HG02623 (cell line): Measurements from ENCODE around the gene DCDC1.

Source experiments
- ATAC-seq: cut with Tn5 transposase; IDR thresholded peaks from one replicate; pipeline ENCODE4 v1.9.1; 2021; ENCODE audit warnings: moderate library complexity; ENCODE audit not compliant: unreplicated experiment

The DCDC1 gene

DNA sequence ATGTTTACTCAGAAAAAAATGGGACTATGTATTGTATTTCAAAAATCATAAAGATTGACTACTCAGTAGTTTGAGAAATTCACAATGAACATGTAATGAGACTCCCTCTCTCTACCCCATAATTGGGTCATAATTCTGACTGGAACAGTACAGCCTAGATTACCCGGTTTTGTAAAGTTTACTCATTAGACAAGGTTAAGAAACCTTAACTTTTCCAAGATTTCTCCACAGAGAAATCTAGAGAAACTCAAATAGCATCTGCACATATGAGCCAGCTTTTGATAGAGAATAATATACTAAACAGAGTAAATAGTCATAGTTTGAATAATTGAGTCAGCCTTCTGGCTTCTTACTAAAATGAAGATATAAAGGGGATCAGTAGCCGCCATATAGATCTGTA lies 452.3 kb downstream of the DCDC1 start:
- no peak for ATAC-seq

DNA sequence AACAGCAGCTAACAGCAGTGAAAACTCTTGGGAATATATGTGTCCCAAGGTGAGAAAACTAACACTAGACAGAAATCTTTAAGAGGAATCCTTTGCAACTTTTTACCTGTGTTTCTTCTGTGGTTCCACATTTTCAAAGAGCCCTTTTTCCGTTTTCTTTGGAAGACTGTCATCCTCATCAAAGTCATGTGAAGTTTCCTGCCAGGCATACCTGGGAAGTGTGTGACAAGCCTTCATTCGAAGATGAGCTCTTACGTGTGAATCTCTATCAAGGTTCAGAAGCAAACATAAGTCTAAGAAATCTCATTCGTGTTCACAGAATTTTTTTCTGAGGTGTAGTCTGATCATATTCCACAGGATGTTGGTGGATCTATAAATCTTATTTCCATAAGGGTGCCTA lies 452.8 kb downstream of the DCDC1 start:
- ATAC-seq: no peak

DNA sequence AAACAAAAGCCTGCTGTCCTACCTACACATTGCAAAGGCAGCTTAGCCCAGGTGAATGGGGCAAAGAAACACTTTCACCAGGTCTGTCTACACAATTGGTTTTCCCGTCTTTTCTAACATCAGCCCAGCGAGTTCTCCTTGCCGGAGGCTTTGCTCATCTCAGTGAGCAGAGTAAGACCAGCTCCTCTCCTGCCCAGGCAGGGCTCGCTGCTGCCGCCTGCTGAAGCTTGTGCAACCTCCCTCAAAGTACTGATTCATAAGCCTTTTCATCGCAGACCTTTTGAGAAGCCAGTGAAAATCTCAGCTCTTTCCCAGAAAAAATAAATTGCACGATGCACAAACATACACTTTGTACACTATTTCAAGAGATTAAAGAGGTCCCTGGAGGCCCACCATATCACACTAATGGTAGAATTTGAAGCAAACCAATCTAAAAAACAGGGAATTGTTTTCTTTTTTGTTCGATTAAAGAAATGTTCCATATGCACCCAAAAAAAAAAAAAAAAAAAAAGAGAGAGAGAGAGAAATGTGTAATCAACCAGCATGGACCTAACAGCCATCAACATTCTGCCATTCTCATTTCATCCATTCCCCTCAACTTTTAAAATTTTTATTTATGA lies 455.3 kb downstream of the DCDC1 start:
- ATAC-seq: no peak

DNA sequence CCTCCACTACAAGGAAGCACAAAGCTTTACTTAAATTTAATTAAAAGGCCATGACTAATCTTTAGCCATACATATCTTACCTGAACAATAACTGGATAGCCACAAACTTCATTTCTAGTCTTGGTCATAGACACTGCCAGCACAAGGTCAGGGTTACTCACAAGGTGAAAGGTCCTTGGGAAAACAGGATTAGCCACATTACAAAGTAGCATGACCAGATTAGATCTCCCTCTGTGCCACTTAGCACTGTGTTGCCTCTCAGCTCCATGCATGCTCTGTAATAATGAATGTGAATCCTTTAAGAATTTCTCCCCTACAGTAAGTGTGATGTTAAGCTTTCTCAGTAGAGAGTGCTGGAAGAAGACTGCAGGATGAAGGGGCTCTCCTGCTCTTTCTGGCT lies 458.3 kb downstream of the DCDC1 start:
- ATAC-seq: no peak

DNA sequence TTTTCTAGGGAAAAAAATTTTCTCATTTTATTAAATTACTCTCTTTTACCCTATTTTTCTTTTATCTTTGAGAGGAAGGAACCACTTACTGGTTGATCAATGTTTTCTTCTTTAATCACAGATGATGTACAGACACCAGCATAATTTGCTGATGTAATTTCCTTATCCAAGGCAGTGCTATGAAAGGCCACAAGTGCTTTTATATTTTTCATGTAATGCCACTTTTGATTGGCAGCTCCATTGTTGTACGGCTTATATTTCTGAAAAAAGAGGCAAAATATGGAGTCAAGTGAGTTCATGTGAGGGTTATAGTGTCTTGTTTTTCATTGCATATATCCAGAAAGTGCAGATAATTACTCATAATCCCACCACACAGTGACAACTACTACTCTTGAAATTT lies 460.7 kb downstream of the DCDC1 start:
- ATAC-seq: no peak

DNA sequence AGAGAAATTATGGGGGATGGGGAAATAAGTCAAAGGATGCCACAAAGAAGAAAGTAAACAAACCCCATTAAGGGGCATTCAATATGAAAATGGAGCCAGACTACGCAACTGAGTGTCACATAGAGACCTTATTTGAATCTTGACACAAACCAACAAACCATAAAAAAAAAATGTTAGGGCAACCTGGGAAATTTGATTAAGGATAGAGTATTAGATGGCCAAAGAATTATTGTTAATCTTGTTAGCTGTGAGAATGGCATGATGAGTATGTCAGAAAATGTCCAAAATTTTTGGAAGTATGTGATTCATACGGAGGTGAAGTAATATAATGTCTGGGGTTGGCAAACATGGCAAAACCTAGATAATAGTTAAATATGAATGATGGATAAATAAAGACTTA lies 461.3 kb downstream of the DCDC1 start:
- no peak for ATAC-seq

DNA sequence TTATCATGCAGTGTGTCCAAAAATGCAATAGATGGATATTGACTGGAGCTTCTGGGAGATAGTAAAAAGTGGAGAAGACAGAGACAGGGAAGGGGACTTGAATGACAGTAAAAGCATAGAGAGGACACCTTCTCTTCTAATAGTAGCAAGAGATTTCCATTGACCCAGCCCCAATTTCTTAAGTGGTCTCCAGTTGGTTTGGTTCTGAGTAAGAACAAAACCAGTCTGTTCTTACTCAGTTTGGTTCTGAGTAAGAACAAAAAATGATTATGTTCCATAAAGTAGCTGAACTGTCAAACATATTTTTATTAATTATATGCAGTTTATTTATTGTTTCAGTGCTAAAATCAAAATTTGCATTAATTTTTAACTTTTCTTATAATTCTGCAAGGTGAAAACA lies 466.6 kb downstream of the DCDC1 start:
- no peak for ATAC-seq

DNA sequence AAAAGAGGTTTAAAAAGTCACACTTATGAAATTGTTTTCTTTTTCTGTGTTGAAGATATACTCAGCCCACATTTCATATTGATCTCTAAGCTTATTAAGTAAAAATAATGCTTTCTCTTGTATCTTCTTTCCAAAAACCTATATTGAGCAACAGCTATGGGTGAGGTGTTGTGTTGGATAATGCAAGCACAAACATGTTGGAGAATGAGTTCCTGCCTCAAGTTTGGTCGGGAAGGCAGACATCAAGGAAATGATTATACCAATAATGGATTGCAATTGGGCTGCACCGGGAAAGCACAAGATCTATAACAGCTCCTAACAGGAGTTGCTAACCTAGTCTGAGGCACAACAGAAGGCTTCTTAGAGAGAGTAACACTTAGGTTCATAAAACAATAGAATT lies 474.5 kb downstream of the DCDC1 start:
- ATAC-seq: no peak

DNA sequence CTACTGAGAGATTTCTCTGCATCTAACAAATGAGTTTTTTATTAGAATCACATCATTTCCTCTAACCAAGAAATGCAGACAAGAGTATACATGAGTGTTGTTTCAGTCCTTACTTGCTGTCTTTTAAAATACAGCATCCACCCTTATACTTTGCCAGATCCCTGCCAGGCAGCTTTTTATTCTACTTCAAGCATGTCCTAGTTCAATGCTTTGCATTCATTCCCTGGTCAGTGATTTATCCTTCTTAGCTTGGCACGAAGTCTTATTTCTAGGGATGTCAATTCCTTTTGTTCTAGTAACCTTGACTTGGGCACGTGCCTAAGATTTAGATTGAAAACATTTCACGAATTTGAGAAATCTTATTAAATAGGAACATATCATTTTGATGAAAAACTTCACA lies 476.2 kb downstream of the DCDC1 start:
- no peak for ATAC-seq

DNA sequence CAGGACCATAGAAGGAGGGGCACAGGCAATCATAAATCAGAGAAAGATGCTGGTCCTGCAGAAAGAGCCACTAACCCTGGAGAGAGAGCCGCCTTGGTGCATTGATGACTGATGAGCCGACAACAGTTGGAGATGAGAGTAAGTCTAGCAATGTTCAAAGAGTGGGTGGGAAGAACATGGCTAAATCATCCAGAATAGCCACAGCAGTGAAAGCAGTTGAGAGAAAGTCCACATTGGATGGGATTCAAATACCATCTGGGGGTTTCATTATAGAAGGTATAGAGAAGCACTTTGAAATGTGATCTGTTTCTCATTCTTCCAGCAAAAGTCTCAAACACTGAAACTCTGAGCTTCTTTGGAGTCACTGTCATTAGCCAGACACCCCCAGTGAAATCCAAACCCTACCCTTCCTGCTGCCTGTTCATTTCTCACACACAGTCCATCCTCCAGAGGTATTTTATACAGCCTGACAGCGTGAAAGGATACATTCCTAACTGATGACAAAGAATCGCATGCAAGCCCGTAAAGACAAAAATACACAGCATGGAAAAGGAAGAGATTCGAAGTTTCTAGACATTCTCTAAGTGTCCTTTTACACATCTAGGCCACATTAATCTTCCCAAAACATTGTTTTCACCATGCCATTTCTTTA lies 480.3 kb downstream of the DCDC1 start:
- ATAC-seq: no peak

DNA sequence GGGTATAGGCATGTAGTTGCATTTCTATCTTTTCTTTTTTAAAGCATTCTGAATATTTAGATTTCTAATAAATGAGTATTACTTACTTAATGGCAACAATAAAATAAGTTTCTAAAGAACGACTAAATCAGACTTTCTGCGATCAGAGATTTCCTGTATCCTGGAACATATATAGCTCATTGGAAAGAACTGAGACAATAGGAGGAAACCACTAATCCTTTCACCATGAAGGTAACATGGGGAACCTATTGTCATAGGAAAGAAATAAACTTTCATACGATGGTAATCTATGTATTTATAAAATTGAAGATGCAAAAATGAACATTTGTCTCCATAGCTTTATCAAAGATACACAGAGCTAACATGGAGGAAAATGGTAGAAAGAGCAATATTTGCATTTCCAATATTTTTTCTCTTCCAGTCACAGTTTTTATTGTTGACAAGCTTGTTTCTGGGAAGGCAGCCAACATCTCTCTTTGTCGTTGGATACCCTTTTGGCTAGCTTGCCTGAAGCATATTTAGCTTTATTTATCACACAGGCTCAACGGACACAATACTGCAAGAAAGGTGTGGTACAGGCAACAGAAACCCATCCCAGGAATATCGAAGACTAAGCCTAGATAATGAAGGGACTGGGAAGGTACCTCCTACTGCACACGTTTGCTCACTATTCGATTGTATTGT lies 490.1 kb downstream of the DCDC1 start:
- no peak for ATAC-seq

DNA sequence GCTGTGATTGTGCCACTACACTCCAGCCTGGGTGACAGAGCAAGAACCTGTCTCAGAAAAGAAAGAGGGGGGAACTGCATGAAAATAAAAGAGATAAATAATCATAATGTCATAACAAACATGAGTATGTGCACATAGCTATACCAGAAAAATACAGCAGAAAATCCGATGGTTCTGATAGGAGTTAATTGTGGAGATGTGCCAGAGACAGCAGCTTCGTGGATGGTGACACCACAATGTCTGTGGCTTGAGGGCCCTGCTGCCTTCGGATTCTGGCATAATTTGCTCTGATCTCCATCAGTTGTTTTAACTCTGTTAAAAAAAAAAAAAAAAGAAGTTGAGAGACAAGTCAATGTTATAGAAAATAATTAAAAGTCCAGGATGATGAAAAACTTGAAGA lies 491.1 kb downstream of the DCDC1 start:
- no peak for ATAC-seq

DNA sequence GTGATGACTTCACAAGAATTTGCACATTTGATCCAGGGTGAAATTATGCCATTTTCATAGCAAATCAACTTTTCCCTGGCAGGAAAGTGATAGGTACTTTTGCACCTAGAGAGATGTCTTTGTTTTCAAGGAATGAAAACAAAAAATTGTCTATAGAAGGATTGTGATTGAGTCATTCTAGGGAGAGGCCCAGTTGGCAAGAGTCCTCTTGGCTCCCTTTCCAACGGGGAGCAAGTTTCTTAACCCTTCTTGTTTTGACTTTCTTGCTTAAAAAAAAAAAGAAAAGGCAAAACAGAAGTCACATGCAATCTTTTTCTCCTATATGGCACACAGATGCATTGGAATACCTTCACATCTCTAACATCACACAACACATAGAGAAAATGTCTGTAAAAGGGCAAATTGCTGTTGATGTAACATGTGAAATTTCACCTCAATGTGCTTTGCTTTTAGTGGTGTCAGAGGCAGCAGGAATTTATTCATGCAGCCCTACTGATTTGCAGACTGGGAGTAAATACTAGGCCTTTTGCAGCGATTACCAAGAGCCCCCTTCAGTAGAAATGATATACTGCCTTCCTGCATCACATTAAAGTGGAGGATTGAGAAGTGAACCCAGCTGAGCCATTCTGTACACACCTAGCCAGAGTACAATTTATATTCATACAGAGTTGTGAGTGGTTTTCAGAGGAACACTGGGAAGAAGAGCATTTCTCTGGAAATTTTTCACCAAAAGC lies 492.7 kb downstream of the DCDC1 start:
- no peak for ATAC-seq

DNA sequence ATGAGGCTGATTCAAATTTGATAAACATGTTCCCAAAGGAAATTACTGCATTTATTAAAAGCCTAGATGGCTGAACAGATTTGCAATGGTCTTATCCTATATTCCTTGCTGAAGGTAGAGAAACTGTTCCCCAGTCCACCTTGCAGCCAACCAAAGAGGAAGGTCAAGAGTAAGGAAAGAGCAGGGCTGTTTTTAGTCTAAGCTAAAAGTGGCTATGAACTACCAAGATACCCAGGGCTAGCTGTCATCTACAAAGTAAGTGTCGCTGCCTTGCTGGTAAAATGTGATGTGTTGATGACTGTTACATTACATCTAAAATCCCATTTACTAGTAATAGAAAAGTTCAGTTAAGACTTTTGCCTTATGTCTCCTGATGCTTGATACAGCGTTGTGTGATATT lies 493.3 kb downstream of the DCDC1 start:
- ATAC-seq: no peak

DNA sequence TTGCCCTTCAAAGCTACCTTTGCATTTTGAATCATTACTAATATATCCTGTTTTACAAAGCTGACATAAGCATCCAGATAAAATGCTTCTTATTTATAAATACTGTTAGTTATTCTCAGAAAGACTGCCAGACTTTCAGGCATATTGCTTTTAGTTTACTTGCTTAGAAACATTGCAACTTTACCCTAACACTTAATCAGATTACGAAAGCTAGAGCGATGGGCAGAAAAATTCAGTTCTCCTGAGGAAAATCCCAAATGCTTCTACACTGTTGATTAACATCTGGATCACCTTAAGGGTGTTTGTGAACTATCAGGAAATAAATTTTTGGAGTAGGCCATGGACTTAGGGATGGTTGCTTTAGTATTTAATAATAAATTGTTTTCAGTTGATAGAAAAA lies 493.7 kb downstream of the DCDC1 start:
- ATAC-seq: no peak

DNA sequence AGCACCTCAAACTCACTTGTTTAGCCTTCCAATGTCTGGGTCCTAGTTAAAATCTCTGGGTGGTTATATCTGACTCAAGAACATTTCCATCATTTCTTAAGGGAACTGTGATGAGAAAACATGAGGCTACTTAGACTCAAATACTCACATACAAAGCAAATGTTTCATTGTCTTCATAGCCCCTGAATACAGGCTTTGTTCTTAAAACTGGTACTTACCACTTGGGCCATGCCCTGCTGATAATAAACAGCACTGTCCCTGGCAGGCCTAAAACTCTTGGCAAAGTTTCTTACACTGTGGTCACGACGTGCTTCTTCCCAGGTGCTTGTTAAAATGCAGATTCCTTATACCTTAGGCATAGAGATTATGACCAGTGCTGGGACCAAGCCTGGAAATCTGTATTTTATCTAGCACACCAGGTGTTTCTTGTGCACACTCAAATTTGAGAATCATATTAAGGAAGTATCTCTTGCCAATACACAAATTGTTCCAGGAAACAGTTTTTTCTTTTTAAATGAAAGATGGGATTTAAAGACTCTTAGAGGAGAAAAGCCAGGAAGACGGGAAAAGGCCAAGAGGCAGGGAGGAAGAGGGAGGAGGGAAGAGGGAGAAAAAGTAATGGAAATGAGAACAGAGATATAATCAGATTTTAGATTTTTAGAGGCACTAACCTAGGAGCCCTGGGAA lies 495.5 kb downstream of the DCDC1 start:
- no peak for ATAC-seq

DNA sequence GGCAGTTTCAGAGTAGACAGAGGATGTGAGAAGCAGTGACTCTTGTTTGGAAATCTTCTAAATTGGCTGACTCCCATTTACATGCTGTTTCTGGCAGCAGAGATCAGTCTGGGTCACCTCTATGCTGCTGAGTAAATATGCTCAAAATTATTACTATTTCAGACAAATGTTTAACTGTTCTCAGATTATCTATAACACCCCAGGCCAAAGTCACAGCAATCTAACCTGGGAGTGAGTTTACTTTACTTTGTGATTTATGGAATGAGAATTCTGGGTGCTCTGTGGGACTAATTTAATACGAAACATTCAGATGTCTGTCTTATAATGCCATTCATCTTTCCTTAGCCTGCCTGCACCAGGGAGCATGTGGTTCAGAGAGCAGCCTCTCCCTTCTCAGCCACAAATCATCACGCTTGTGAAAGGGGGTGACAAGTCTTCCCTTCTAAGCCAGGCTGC lies 500.9 kb downstream of the DCDC1 start:
- ATAC-seq: no peak

DNA sequence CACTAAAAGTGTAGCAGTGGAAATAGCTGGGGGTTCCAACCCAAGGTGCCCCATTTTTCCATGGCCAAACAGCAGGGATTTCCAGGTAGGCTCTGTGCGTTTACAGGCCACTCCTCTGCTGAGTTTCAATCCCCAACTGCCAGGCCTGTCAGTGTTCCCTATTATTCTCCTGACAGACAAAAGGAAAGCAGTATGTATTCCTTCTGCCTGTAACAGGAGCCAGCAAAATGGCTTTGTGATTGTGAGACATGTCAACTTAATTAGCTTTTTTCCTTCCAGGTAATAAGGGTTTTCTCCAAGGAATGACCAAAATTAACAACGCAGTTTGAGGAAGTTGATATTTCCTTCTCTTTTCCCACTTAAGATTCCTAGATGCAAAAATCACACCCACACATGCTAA lies 506.3 kb downstream of the DCDC1 start:
- ATAC-seq: no peak

DNA sequence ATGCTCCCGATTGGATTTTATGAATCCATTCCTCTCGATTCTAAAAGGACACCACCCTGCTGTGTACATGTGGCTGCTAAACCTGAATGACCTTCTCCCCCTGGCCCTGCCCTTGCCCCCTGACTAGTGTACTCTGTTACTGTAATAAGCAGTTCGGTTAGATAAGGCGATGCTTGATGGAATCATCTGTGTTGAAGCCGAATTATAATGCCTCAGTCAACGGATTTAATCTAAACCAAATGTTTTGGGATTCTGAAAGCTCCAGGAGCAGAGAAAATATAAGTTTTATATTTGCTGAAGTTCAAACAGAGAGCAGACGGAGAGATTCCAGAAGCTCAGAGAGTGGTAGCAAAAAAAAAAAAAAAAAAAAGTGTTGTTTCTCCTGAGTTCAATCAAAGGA lies 508.0 kb downstream of the DCDC1 start:
- ATAC-seq: no peak

DNA sequence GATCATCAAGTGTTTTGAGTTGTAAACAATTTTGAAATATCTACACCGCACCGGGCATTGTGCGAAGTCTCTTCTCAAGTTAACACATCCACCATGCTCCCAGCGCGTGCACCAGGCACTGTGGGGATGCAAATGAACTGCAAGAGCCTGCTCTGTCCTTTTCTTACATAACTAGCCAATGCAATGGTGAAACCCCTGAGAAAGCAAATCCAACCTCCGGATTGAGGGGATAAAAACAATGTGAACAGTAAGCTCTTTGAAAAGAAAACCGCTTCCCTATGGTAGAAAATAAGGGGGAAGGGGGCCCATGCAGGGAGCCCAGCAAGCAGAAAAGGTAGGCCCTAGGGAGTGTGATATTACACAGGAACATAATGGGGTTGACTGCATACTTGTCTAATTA lies 508.5 kb downstream of the DCDC1 start:
- no peak for ATAC-seq

DNA sequence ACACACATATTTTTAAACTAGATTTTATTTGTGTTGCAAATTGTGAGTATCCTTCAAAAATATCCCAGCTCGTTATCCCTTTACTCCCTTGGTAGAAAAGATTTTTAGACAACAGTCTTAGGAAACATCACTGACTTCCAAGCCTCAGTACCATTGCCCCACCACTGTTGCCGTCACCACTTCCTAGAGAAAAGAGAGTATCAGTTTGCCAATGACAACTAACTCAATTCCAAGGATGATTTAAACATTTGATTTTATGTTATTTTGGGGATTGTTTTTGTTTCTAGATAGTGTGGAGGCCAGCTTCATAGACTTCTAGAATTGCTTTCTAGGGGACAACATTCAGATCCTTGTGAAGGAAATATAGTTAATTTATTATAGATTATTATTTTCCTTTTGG lies 509.4 kb downstream of the DCDC1 start:
- ATAC-seq: no peak
